Upper lobe of left lung (tissue), 4 donors: Measurements from ENCODE around the gene DNAH12.

ENCODE experiments used
- CTCF ChIP-seq, 6 experiments: fragments of 450-650 bp in 4 of 6; fragments of 200-600 bp in 2 of 6; sonication (generic) in 2 of 6; IDR thresholded peaks; one replicate each; pipeline ENCODE4 v1.5.1; 2016 to 2019; ENCODE audit warnings: antibody characterized with exemption in 6 of 6
- EP300 ChIP-seq, 4 donors: sonication (generic); formaldehyde crosslinking; IDR thresholded peaks; one replicate each; pipeline ENCODE4 v1.5.1; 2017; ENCODE audit warnings: antibody characterized with exemption in 4 of 4, control low read depth in 2 of 4
- POLR2A ChIP-seq, 4 donors: fragments of 450-650 bp; IDR thresholded peaks; one replicate each; pipeline ENCODE4 v1.5.1; 2016 to 2017; ENCODE audit warnings: antibody characterized with exemption in 4 of 4, mild to moderate bottlenecking in 2 of 4

- TF ChIP-seq CTCF (IDR thresholded peaks at IDR 0.05) = no peak
- no peak for TF ChIP-seq POLR2A (IDR thresholded peaks at IDR 0.05)
- TF ChIP-seq EP300 (IDR thresholded peaks at IDR 0.05) = no peak
Observed at GRCh38 chr3:57383838-57384237, 160.3 kb downstream of the DNAH12 start.
